ENCODE measurements around the gene CTSZ.

CTSZ gene

DNA sequence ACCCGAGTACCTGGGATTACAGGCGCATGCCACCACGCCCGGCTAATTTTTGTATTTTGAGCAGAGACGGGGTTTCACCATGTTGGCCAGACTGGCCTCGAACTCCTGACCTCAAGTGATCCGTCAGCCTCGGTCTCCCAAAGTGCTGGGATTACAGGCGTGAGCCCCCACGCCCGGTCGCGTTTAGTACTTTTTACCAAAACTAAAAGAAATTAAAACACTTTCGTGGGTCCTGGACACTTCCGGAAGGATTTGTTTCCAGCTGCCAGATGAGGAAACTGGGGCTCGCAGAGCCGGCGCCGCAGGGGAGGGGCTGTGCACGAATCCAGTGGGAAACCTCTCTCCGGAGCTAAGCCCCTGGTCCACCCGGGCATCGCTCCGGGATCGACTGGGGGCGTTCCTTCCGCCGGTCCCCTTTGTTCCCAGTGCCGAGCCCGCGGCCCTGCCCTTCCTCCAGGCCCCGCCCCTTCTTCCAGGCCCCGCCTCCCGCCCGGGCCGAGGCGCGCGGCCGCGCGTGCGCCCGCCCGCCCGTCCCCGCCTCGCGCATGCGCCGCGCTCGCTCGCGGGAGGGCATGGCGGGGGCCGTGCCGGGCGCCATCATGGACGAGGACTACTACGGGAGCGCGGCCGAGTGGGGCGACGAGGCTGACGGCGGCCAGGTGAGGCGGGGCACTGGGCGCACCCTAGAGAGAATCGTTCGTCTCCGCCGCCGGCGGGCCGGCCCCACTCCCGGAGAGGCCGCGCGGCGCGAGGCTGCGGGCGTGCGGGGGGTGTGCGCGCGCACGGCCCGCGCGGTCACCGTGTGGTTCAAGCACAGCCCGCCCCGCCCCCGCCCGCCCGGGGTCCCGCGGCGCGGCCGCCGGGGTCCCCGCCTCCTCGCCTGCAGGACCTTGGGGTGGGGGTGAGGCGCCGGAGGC is 26.1 kb downstream of the CTSZ start, which contains the start of gene NELFCD:
NELFCD (plus strand) TSS at position 546 of the 917 bp plus-strand sequence; CDS start at position 600, 54 bp downstream.
- peak within 1 kb of the TSS; percentile 94 for H3K27ac ChIP-seq
- TF ChIP-seq, protein P1, sequence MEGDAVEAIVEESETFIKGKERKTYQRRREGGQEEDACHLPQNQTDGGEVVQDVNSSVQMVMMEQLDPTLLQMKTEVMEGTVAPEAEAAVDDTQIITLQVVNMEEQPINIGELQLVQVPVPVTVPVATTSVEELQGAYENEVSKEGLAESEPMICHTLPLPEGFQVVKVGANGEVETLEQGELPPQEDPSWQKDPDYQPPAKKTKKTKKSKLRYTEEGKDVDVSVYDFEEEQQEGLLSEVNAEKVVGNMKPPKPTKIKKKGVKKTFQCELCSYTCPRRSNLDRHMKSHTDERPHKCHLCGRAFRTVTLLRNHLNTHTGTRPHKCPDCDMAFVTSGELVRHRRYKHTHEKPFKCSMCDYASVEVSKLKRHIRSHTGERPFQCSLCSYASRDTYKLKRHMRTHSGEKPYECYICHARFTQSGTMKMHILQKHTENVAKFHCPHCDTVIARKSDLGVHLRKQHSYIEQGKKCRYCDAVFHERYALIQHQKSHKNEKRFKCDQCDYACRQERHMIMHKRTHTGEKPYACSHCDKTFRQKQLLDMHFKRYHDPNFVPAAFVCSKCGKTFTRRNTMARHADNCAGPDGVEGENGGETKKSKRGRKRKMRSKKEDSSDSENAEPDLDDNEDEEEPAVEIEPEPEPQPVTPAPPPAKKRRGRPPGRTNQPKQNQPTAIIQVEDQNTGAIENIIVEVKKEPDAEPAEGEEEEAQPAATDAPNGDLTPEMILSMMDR (conservative IDR thresholded peaks at IDR 0.05): no peak
- peak; percentile 78 for TF ChIP-seq ZFX (IDR thresholded peaks at IDR 0.05)

DNA sequence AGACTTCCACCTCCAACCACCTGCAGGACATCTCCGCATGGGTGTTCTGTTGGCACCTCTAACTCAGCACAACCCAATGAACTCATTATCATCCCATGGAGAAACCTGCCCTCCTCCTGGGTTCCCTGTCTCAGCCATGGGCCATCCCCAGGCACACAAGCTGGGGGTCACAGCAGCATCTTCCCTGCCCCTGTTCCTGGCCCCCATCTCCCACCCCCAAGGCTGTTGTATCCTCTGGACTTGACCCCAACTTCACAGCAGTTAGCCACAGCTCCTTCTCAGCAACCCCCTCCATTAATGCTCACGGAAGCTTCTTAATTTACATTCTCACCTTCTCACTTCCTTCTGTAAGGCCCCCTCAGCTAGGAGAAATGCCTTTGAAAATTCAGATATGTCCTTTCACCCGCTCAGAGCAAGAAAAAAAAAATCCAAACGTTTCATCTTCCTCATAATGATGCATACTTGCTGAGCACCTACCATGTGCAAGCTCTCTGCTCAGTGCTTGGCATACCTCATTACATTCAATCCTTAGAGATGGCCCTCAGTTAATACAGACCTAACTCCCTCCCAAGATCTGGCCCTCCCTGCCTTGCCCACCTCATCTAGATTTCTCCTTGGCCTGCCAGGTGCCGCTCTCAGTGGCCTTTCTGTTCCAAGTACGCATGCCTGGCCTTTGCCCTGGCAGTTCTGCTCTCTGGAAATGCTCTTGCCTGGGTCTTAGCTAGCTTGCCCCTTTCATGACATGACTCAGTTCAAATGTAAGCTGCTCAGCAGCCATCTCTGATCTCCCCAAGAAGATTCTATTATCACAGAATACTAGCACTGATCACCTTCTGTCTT is 28.5 kb downstream of the CTSZ start:
- no peak overlapping the region for H3K27ac ChIP-seq
- TF ChIP-seq ZFX (IDR thresholded peaks at IDR 0.05): no peak
- TF ChIP-seq, protein P1 (conservative IDR thresholded peaks at IDR 0.05): no peak

DNA sequence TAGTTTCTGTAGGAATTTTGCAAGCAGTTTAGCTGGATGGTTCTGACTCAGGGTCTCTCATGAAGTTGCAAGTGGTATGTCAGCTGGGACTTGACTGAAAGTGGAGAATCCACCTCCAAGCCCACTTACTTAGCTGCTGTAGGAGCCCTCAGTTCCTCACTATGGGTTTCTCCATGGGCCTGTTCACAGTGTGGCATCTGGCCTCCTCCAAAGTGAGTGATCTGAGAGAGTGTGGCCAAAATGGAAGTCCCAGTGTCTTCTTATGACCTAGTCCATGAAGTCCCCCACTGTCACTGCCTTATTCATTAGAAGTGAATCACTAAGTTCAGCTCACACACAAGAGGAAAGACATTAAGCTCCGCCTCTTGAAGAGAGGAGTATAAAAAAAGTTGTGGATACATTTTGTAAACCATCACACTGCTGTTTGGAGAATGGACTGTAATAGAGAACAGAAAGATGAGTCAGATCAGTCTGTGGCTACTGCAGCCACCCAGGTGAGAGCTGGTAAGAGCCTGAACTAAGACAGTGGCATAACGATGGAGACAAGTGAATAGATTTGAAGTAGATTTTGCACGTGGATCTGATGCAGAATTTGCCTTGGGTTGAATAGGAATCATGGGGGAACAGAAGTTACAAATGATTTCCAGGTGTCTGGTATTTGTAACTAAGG is 30.9 kb downstream of the CTSZ start:
- TF ChIP-seq ZFX (IDR thresholded peaks at IDR 0.05): no peak
- TF ChIP-seq, protein P1 (conservative IDR thresholded peaks at IDR 0.05): no peak
- no peak overlapping the region for H3K27ac ChIP-seq

DNA sequence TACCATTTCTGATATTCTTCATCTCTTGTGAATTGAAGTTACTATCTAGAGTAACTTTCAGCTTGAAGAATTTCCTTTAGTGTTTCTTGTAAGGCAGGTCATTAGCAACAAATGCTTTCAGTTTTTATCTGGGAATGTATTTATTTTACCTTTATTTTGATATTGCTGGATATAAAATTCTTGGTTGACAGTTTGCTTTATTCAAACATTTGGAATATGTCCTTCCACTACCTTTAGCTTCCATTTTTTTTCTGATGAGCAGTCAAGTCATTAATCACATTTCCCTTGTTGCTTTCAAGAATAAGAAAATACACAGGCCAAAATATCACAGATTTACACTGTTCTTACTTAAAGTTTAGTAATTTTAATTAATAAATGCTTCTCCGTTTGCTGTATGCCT is 31.7 kb downstream of the CTSZ start:
- TF ChIP-seq, protein P1 (conservative IDR thresholded peaks at IDR 0.05): no peak
- no peak for TF ChIP-seq ZFX (IDR thresholded peaks at IDR 0.05)
- no peak overlapping the region for H3K27ac ChIP-seq

DNA sequence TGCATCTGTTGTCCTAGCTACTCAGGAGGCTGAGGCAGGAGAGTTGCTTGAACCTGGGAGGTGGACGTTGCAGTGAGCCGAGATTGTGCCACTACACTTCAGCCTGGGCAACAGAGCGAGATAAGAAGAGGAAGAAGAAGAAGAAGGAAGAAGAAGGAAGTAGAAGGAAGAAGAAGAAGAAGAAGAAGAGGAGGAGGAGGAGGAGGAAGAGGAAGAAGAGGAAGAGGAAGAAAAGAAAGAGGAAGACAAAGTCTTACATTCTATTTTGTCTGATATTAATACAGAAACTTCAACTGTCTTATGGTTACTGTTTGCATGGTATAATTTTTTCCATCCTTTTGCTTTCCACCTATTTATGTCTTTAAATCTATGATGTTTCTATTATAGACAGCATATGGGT is 33.2 kb downstream of the CTSZ start:
- H3K27ac ChIP-seq: no peak overlapping the region
- TF ChIP-seq, protein P1 (conservative IDR thresholded peaks at IDR 0.05): no peak
- TF ChIP-seq ZFX (IDR thresholded peaks at IDR 0.05): no peak

DNA sequence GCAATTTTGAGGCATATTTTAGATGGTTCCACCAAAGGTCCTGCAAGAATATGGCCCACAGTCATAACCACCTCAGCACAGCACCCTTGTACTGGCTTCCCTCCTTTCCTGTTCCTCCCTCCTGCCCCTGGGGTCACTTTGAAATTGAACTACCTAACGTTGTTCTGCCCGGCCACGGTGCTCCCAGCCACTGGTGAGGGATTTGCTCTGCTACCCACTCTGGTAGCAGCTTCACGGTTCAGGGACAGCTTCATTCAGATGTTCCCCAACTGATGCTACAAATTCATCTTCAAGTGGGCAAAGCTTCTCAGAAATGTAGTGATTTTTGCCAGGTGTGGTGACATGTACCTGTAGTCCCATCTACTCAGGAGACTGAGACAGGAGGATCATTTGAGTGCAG is 33.9 kb downstream of the CTSZ start:
- H3K27ac ChIP-seq: no peak overlapping the region
- no peak for TF ChIP-seq ZFX (IDR thresholded peaks at IDR 0.05)
- TF ChIP-seq, protein P1 (conservative IDR thresholded peaks at IDR 0.05): no peak

Measured in C4-2B (cell line).